HFFc6 (cell line): ENCODE results near the gene CSMD2. TPM values are rescaled to one million over a fixed set of nuclear protein-coding genes. Genes with fewer than 3 reads are reported as not detected.

Source experiments
- DNase-seq: peaks from one replicate; pipeline ENCODE4 v3.0.0-alpha.2; 2018
- H3K27ac Mint-ChIP-seq: 2 replicates; pipeline ENCODE4 v1.8.0; 2020; ENCODE audit warnings: mild to moderate bottlenecking, mixed read lengths
- H3K27me3 Mint-ChIP-seq: 2 replicates; pipeline ENCODE4 v1.8.0; 2021; ENCODE audit warnings: mild to moderate bottlenecking, moderate library complexity, mixed read lengths; ENCODE audit not compliant: insufficient read depth
- H3K36me3 Mint-ChIP-seq: 2 replicates; pipeline ENCODE4 v1.8.0; 2021; ENCODE audit warnings: low read depth, mixed read lengths
- H3K4me1 Mint-ChIP-seq: 2 replicates; pipeline ENCODE4 v1.8.0; 2020; ENCODE audit warnings: low read depth, mixed read lengths
- H3K4me3 Mint-ChIP-seq: 2 replicates; pipeline ENCODE4 v1.8.0; 2020; ENCODE audit warnings: mild to moderate bottlenecking, moderate library complexity, mixed read lengths
- H3K9me3 Mint-ChIP-seq: 2 replicates; pipeline ENCODE4 v1.8.0; 2020; ENCODE audit warnings: mild to moderate bottlenecking, mixed read lengths
- total RNA-seq, 6 experiments: library from RNA; stranded (reverse); fragmentation: NEBNext Ultra II Directional; extraction: Animal tissue kit (Norgen Biotek cat#: 25700); gene quantifications; 2 replicates in 1 of 6; 3 replicates in 5 of 6; pipeline ENCODE4 v1.2.3, GENCODE V29; 2021
- TF ChIP-seq, protein P1 (sequence below): fragments of 200-600 bp; sonication (generic); IDR thresholded peaks from 2 replicates; pipeline ENCODE4 v1.5.0; 2021; ENCODE audit warnings: antibody characterized with exemption, mild to moderate bottlenecking

CSMD2 gene
- total RNA-seq, 6 experiments from 2014 or later, result 0.77 to 3.2 (median 1.2) TPM

DNA sequence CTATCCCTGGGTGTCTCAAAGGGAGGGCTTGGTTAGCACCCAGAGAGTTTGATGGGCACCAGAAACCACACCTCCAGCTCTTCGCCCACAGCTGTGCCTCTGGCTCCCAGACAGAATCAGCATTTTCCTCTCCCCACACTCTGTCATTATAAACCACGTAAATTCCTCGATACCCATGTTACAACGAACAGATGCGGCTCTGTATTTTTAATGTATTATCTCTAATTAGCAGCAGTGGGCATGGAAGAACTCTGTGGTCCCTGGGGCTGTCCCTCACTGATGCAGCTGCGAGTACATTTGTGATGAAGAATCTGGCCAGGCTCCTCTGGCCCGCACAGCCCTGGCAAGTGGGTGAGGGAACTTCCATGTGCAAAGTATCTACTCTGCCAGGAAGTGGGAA is 290.4 kb downstream of the CSMD2 start:
- no peak overlapping the region for H3K4me3 Mint-ChIP-seq
- peaks cover 11% of the 10 kb centered on the region; the same call in 1 of the 2 replicates for H3K4me1 Mint-ChIP-seq
- no peak for DNase-seq
- TF ChIP-seq, protein P1, sequence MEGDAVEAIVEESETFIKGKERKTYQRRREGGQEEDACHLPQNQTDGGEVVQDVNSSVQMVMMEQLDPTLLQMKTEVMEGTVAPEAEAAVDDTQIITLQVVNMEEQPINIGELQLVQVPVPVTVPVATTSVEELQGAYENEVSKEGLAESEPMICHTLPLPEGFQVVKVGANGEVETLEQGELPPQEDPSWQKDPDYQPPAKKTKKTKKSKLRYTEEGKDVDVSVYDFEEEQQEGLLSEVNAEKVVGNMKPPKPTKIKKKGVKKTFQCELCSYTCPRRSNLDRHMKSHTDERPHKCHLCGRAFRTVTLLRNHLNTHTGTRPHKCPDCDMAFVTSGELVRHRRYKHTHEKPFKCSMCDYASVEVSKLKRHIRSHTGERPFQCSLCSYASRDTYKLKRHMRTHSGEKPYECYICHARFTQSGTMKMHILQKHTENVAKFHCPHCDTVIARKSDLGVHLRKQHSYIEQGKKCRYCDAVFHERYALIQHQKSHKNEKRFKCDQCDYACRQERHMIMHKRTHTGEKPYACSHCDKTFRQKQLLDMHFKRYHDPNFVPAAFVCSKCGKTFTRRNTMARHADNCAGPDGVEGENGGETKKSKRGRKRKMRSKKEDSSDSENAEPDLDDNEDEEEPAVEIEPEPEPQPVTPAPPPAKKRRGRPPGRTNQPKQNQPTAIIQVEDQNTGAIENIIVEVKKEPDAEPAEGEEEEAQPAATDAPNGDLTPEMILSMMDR, result no peak
- peaks cover 9% of the 10 kb centered on the region for H3K9me3 Mint-ChIP-seq
- H3K27ac Mint-ChIP-seq, result no peak overlapping the region
- no peaks in the 10 kb centered on the region; the same call in 1 of the 2 replicates for H3K36me3 Mint-ChIP-seq
- H3K27me3 Mint-ChIP-seq, result peaks cover 3% of the 10 kb centered on the region

DNA sequence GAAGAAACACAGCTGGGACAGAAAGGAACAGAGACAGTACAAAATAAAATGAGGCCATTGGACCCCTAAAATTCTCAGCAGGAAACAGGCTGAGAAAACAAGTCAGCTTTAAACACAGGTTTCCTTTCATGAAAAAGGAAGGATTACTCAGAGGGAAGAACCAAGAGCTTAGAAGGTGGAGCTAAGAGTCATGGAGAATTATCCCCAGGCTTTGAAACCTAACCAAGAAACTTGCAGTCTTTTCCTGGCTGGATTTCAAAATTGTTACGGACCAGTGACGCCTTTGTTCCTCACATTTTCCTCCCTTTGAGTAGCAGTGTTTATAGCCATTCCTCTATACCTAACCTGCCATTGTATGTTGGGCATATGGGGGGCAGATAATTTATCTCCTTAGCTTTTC is 292.3 kb downstream of the CSMD2 start:
- H3K27me3 Mint-ChIP-seq, result peaks cover 1% of the 10 kb centered on the region
- H3K4me1 Mint-ChIP-seq, result peaks cover 11% of the 10 kb centered on the region; the same call in 1 of the 2 replicates
- no peak overlapping the region for H3K4me3 Mint-ChIP-seq
- peaks cover 23% of the 10 kb centered on the region for H3K9me3 Mint-ChIP-seq
- DNase-seq, result no peak
- TF ChIP-seq, protein P1, result no peak
- H3K27ac Mint-ChIP-seq, result no peak overlapping the region
- H3K36me3 Mint-ChIP-seq, result no peaks in the 10 kb centered on the region; the same call in none of the 2 replicates

DNA sequence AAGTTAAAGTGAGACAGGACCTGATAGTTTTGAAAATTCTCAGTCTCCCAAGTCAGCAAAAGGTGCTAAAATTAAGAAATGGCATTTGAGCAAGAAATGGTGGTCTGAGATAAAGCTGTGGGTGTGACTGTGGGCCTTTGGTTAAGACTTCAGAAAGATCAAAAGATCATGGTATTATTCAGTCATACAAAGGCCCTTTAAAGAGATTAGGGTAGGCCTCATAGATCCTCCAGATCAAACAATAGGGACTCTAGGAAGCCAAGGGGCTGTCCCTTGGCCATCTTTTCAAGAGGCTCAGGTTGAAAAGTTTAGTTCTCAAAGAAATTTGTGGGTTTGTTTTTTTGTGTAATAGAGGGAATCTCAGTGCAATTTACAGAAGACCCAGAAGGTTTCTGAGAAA is 292.8 kb downstream of the CSMD2 start:
- Mint-ChIP-seq H3K27me3 (peaks cover 1% of the 10 kb centered on the region), H3K9me3 (peaks cover 27% of the 10 kb centered on the region), H3K4me1 (peaks cover 8% of the 10 kb centered on the region; the same call in 1 of the 2 replicates), H3K27ac (no peak overlapping the region), H3K4me3 (no peak overlapping the region), H3K36me3 (no peaks in the 10 kb centered on the region; the same call in none of the 2 replicates)
- TF ChIP-seq, protein P1, result no peak
- DNase-seq, result no peak

DNA sequence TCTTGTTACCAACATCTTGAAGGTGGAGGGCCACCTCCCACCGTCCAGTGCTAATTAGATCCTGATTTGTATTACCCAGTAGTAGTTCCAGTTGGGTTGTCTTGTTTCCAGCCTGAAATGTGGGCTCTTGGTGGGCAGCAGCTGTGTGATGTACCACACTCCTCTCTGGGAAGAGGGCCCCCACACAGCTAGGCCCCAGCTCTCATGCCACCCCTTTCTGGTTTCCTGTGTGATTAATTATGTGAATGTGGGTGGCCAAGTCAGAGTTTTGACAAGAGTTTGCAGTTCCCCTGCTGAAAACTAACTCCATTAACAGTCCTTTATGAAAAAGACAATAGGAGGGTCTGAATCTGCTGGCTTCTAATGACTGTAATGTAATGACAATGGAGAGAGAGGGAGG is 297.3 kb downstream of the CSMD2 start:
- Mint-ChIP-seq H3K36me3 (peaks cover 6% of the 10 kb centered on the region; the same call in 1 of the 2 replicates), H3K4me1 (no peaks in the 10 kb centered on the region), H3K27ac (no peak overlapping the region), H3K4me3 (no peak overlapping the region), H3K9me3 (peaks cover 31% of the 10 kb centered on the region), H3K27me3 (peaks cover 1% of the 10 kb centered on the region)
- DNase-seq, result no peak
- TF ChIP-seq, protein P1, result no peak

DNA sequence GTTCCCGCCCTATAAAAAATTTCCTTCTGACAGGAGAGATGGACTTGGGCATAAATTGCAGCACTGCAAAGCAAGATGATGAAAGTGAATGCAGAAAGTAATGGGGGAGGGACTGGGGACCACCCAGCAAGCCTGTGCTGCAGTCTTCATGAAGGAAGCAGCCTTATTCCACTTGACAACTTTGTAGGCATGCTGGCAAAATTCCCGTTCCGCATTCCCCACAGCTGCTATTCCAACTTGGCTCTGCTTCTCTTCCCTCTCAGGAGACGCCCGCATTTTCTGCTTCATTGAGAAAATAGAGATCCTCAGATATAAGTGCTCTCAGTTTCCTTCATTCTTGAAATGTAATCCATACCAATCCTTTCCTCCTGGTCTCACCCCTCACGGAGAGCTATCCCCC is 298.7 kb downstream of the CSMD2 start:
- Mint-ChIP-seq H3K27me3 (no peaks in the 10 kb centered on the region; the same call in none of the 2 replicates), H3K4me1 (no peaks in the 10 kb centered on the region; the same call in 1 of the 2 replicates), H3K27ac (no peak overlapping the region), H3K9me3 (peaks cover 35% of the 10 kb centered on the region), H3K4me3 (no peak overlapping the region), H3K36me3 (peaks cover 6% of the 10 kb centered on the region; the same call in 1 of the 2 replicates)
- no peak for DNase-seq
- TF ChIP-seq, protein P1, result no peak
